ENCODE data around the gene ZAP70.

Gene ZAP70

DNA sequence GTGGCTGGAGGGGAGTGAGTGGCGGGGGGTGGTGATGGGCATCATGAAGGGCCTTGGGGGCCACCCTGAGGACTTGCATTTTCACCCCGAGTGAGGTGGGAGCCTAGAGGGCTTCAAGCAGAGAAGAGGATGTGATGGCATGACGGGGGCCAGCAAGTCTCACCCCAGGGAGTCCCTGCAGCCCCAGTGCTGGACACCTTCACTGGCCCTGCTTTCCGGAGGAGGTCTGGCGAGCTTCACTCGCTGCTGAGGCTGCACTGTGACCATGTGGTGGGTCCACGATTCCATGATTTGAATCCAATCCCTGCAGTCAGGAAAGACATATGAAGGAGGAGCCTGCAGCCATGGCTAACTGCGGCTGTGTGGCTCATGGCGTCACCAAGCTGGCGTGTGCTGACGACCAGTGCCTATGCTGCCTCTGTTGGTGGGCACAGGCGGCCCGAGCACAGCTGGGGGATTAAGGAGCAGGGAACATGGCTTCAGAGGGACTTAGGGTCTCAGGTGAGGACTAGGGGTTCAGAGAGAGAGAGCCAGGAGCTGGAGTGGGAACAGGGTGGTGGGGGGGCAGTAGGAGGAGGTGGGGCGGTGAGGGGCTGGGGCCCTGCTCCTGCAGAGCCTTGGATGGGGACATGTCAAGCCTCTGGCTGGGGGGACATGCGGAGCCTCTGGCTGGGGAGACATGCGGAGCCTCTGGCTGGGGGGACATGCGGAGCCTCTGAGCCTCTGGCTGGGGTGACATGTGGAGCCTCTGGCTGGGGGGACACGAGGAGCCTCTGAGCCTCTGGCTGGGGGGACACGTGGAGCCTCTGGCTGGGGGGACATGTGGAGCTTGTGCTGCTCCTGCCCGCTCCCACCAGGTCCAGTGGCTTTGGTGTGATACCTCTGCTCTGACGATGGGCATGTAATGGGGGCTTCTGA lies 3.6 kb downstream of the ZAP70 start:
- peaks cover 26% of the 10 kb centered on the region for H4K20me1 ChIP-seq (ENCODE audit: insufficient read depth, low read length, poor library complexity, severe bottlenecking)
- H3K79me2 ChIP-seq (ENCODE audit: insufficient read depth, low read length), result peaks cover 96% of the 10 kb centered on the region
- peaks cover 9% of the 10 kb centered on the region; the same call in 1 of the 2 replicates for H3F3A ChIP-seq (ENCODE audit: low read depth)
- H3K9ac ChIP-seq (ENCODE audit: low read depth, low read length, poor library complexity, severe bottlenecking), result peak overlapping the region; percentile 99
- H3K9me2 ChIP-seq (replicated peaks; ENCODE audit: low read depth, low read length), result no peaks in the 10 kb centered on the region
- H2AFZ ChIP-seq (ENCODE audit: low read length), result no peak overlapping the region
- peak overlapping the region; percentile 95 for H3K4me3 ChIP-seq (ENCODE audit: low read length, poor library complexity, severe bottlenecking)
- peak overlapping the region; percentile 92 for H3K4me2 ChIP-seq (ENCODE audit: low read depth, low read length, poor library complexity, severe bottlenecking)
- H3K4me1 ChIP-seq (ENCODE audit: insufficient read depth, low read length, poor library complexity, severe bottlenecking), result peaks cover 77% of the 10 kb centered on the region
- no peaks in the 10 kb centered on the region for H3K9me3 ChIP-seq (ENCODE audit: insufficient read depth, low read depth, low read length)
- TF ChIP-seq EZH2phosphoT487 (IDR thresholded peaks at IDR 0.05; ENCODE audit: borderline replicate concordance), result no peak
- TF ChIP-seq, protein P1, sequence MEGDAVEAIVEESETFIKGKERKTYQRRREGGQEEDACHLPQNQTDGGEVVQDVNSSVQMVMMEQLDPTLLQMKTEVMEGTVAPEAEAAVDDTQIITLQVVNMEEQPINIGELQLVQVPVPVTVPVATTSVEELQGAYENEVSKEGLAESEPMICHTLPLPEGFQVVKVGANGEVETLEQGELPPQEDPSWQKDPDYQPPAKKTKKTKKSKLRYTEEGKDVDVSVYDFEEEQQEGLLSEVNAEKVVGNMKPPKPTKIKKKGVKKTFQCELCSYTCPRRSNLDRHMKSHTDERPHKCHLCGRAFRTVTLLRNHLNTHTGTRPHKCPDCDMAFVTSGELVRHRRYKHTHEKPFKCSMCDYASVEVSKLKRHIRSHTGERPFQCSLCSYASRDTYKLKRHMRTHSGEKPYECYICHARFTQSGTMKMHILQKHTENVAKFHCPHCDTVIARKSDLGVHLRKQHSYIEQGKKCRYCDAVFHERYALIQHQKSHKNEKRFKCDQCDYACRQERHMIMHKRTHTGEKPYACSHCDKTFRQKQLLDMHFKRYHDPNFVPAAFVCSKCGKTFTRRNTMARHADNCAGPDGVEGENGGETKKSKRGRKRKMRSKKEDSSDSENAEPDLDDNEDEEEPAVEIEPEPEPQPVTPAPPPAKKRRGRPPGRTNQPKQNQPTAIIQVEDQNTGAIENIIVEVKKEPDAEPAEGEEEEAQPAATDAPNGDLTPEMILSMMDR (conservative IDR thresholded peaks at IDR 0.05; ENCODE audit: low read length), result no peak
- peaks cover 5% of the 10 kb centered on the region for H3K27me3 ChIP-seq (ENCODE audit: insufficient read depth, low read length, poor library complexity, severe bottlenecking)
- H3K36me3 ChIP-seq (ENCODE audit: insufficient read depth, low read length), result peaks cover 9% of the 10 kb centered on the region

DNA sequence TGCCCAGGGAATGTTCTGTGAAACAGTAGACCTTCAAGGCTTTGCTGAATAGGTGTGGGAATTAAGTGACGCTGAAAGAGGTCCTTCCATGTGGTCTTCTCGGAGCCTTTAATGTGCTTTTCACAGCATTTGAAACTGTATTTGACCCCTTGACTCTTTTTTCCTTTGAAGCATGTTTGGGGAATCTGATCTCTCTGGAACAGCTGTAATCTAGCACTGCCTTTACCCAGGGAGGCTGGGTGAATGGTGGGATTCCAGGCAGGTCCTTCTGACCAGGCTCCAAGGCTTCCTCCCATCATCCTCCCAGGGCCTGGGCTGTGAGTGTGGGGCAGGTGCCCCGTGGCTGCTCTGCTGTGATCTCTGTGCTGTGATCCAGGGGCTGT lies 4.2 kb downstream of the ZAP70 start:
- Histone ChIP-seq H3K79me2 (ENCODE audit: insufficient read depth, low read length) (peaks cover 96% of the 10 kb centered on the region), H2AFZ (ENCODE audit: low read length) (no peak overlapping the region), H3K4me3 (ENCODE audit: low read length, poor library complexity, severe bottlenecking) (peak overlapping the region; percentile 95), H3K9me2 (replicated peaks; ENCODE audit: low read depth, low read length) (no peaks in the 10 kb centered on the region), H3K9me3 (ENCODE audit: insufficient read depth, low read depth, low read length) (no peaks in the 10 kb centered on the region), H3K4me2 (ENCODE audit: low read depth, low read length, poor library complexity, severe bottlenecking) (peak overlapping the region; percentile 92), H3F3A (ENCODE audit: low read depth) (peaks cover 9% of the 10 kb centered on the region; the same call in 1 of the 2 replicates), H3K36me3 (ENCODE audit: insufficient read depth, low read length) (peaks cover 14% of the 10 kb centered on the region), H3K9ac (ENCODE audit: low read depth, low read length, poor library complexity, severe bottlenecking) (peak overlapping the region; percentile 99), H3K4me1 (ENCODE audit: insufficient read depth, low read length, poor library complexity, severe bottlenecking) (peaks cover 79% of the 10 kb centered on the region), H4K20me1 (ENCODE audit: insufficient read depth, low read length, poor library complexity, severe bottlenecking) (peaks cover 32% of the 10 kb centered on the region), H3K27me3 (ENCODE audit: insufficient read depth, low read length, poor library complexity, severe bottlenecking) (peaks cover 5% of the 10 kb centered on the region)
- TF ChIP-seq EZH2phosphoT487 (IDR thresholded peaks at IDR 0.05; ENCODE audit: borderline replicate concordance), result no peak

DNA sequence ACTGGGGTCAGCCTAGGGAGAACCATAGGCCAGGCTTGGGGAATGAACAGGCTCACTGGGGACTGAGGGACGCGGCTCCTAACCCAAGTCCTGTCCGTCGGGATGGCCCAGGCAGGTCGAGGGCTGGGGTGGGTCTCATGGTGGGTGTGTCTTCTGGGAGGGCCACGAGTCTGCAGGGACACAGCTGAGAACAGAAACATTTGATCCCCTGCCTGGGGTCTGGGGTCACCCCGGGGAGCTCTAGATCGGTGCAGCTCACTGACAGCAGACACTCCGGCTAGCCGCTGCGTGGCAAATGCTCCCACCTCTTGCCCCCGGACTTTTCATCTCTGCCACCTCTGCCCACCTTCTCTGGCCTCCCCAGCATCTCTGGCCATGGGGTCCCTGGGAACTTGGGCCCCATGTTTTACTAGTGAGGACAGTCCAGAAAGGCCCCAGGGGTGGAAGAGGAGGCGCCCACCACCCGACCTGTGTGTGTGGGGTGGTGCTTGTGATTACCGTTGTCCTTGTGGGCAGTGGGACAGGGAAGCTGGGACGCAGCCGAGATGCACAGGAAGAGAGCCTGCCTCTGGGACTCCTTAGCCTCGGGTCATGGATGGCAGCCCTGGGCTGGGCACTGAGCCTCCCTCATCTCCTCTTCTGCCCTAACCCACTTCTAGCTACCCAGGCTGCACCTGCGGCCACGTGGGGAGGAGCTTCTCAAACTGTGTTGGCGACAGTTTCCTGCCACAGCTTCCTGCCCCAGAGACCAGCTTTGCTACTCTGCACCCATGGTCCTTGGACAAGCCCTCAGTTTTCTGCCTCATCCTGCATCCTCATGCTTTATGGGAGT lies 4.9 kb downstream of the ZAP70 start:
- Histone ChIP-seq H3K9me3 (ENCODE audit: insufficient read depth, low read depth, low read length) (no peaks in the 10 kb centered on the region), H3K9ac (ENCODE audit: low read depth, low read length, poor library complexity, severe bottlenecking) (peak overlapping the region; percentile 99), H3K4me2 (ENCODE audit: low read depth, low read length, poor library complexity, severe bottlenecking) (peak overlapping the region; percentile 92), H3K4me1 (ENCODE audit: insufficient read depth, low read length, poor library complexity, severe bottlenecking) (peaks cover 78% of the 10 kb centered on the region), H3K27me3 (ENCODE audit: insufficient read depth, low read length, poor library complexity, severe bottlenecking) (peaks cover 5% of the 10 kb centered on the region), H3K4me3 (ENCODE audit: low read length, poor library complexity, severe bottlenecking) (peak overlapping the region; percentile 95), H3K79me2 (ENCODE audit: insufficient read depth, low read length) (peaks cover 96% of the 10 kb centered on the region), H4K20me1 (ENCODE audit: insufficient read depth, low read length, poor library complexity, severe bottlenecking) (peaks cover 39% of the 10 kb centered on the region), H3F3A (ENCODE audit: low read depth) (peaks cover 9% of the 10 kb centered on the region; the same call in 1 of the 2 replicates), H2AFZ (ENCODE audit: low read length) (no peak overlapping the region), H3K36me3 (ENCODE audit: insufficient read depth, low read length) (peaks cover 20% of the 10 kb centered on the region), H3K9me2 (replicated peaks; ENCODE audit: low read depth, low read length) (no peaks in the 10 kb centered on the region)
- TF ChIP-seq, protein P1 (conservative IDR thresholded peaks at IDR 0.05; ENCODE audit: low read length), result no peak
- no peak for TF ChIP-seq EZH2phosphoT487 (IDR thresholded peaks at IDR 0.05; ENCODE audit: borderline replicate concordance)

Data from Loucy (cell line).